HG03196 (cell line): Measurements from ENCODE around the gene NFYC.
"Not testable (repeated sequence)": the region's sequence is repeated elsewhere in the genome, so short reads cannot be mapped to it uniquely, and the experiment has no call there.

Experiments used
- ATAC-seq: cut with Tn5 transposase; IDR thresholded peaks from one replicate; pipeline ENCODE4 v1.9.1; 2021; ENCODE audit not compliant: unreplicated experiment

Gene NFYC

GRCh38 chr1:40664791-40665190 lies 26.7 kb upstream of the NFYC start:
- no peak for ATAC-seq

DNA sequence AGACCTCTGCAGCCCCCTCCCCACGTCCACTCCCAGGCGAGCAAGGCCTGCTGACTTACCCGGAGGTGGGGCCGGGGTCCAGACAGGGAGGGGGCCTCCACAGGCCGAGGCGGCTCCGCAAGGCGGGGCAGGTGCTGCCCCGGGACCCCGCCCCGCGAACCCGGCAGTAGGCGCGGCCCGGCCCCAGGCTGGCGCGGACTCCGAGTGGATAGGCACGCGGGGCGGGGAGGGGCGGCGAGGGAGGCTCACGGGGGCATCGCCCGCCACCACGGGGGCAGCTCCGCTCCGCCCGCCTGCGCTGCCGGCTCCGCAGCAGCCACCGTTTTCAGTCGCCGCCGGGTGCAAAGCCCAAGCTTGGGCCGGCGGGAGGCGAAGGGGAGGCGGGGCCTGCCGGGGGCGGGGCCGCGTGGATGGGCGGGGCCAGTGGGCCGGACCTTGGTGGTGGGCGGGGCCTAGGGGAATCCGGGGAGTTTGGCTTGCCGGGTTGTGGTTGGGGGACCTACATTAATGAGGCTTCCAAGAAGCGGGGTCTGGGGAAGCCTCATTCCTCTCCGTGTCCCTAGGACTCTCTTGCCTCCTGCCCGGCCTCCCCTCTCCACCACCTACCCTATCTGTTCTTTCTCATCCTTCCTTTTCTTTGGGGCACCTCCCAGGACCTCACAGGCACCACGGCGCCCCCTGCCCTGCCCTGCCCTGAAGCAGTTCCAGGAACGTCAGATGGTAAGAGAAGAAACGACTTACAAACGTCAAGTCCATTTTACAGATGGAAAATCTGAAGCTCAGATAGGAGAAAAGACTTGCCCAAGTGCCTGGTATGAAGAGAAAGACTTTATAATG lies 26.0 kb upstream of the NFYC start, which contains the start of gene RIMS3:
Gene RIMS3 (minus strand): TSS at position 348 of the 837 bp plus-strand sequence. CDS start 23,757 bp downstream, outside the sequence.
- ATAC-seq: peak; percentile 54

- peak; percentile 52 for ATAC-seq
Observed at GRCh38 chr1:40668769-40669525, 22.6 kb upstream of the NFYC start.

- ATAC-seq: no peak
Observed at GRCh38 chr1:40673452-40673851, 18.1 kb upstream of the NFYC start.

- ATAC-seq: no peak
Observed at GRCh38 chr1:40676501-40676900, 15.0 kb upstream of the NFYC start.

- ATAC-seq: no peak
Observed at GRCh38 chr1:40679165-40679953, 12.1 kb upstream of the NFYC start.

- no peak for ATAC-seq
Observed at GRCh38 chr1:40684669-40685068, 6.8 kb upstream of the NFYC start.

DNA sequence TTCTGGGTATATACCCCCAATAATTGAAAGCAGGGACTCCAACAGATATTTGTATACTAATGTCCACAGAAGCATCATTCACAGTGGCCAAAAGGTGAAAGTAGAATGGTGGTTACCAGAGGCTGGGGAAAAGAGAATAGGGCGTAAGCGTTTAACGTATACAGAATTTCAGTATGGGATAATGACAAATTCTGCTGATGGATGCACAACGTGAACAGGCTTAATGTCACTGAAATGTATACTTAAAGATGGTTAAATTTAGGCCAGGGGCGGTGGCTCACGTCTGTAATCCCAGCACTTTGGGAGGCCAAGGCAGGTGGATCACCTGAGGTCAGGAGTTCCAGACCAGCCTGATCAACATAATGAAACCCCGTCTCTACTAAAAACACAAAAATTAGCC lies 4.4 kb upstream of the NFYC start:
- no peak for ATAC-seq

- ATAC-seq: no peak
Observed at GRCh38 chr1:40687661-40688060, 3.8 kb upstream of the NFYC start.

GRCh38 chr1:40689737-40690136 lies 1.8 kb upstream of the NFYC start:
- ATAC-seq: no peak

GRCh38 chr1:40690771-40691537 lies 550 bp upstream of the NFYC start:
- no peak for ATAC-seq

DNA sequence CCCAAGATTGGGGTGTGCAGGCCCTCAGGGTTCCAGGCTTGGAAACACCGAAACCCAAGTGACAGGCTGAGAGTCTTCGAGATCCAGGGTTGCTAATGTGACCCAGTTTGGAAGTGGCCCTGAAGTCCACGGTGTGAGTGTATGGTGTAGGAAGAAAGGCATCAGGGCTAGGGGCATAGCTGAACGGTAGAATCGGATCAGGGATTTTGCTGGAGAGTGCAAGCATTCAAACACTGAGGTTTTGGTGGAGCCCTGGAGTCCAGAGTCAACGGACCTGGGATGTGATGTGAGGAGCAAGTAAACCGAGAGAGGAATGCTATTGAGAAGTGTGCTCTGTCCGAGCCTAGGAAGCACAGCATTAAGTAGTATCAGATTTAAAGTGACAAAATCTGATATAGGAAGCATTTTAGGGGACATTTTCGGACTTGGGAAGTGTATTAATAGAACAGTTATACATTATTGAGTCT lies 958 bp downstream of the NFYC start:
- peak; percentile 12 for ATAC-seq

DNA sequence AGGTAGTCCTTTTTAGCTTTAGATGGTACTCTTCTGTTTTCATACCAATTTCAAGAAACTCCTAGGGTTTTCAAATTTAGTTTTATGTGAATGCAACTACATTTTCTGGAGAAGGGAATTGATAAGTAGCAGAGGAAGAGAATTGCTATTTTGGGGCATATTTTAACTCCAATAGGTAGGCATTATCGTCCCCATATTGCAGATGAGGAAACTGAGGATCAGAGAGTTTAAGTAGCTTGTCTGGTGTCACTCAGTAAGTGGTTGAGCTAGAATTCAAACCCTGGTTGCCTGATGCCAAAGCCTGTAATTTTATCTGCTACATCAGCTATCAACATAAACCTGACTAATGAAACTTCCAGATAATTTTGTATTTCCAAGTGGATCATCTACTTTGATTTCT lies 1.9 kb downstream of the NFYC start:
- no peak for ATAC-seq

- no peak for ATAC-seq
Observed at GRCh38 chr1:40694353-40694874, 2.9 kb downstream of the NFYC start.

DNA sequence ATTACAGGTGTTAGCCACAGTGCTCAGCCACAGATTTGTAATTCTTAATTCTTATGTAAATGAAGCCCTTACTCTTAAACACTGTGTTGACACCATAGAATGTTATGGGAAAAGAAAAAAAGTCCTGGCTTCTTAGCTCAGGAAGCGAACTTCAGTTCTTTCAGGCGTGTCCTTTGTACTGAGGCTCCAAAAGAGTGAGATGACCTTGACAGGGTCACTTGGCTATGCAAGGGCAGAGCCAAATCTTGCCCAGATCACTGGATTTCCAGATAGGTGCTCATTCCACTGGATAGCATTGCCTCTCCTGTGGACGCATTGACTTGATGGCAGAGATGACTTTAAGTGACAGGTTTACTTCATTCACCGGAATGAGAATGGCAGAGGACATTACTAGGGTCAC lies 4.8 kb downstream of the NFYC start:
- no peak for ATAC-seq

DNA sequence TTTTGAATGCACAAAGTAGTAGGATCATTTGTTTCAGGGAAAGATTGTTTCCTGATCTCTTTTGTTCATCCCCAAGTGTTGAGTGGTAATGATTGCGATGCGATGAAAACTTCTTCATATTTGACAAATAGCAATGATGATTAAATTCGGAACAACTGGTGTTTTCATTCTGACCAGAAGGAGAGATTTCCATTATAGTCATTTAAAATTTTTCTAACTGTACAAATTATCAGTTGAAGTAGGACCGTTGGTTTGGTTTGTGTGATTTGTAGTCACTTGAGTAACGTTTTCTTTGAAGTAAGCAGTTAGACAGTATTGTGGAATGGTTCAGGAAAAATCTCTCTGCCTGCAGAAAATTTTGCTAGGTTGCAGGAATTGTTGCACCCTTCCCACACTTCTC lies 5.9 kb downstream of the NFYC start:
- ATAC-seq: no peak

DNA sequence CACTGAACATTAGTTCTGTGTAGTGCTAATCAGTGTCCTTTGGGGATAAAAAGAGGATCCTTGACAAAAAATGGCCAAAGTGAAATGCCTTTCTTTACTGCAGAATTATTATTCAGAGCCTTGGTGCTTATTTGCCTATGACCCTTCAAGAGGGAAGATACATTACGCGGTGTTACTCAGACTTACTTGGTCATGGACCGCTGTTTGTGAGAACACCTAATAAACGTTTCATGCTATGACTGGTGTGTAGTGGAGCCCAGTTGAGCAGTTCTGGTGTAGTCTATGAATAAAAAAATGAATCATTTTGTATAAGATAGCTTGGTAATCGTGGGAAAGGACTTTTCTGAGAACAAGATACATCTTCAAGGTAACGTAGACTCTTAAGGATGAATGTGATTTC lies 8.3 kb downstream of the NFYC start:
- no peak for ATAC-seq

DNA sequence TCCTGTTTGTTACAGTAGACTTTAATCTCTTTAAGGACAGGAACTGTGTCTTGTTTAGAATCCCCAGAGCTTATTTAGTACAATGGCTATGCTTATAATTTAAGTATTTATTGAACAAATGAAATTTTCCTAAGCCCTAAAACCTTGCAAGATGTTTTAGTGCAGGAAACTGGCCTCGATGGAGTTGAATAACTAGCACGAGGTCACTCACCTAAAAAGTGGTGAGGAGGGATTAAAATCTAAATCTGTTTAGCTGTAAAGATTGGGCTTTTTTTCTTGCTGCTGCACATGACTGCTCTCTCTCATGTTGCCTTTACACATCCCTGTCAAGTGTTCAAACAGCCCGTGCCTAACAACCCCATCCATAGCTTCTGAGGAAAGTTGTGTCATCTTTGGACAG lies 10.2 kb downstream of the NFYC start:
- no peak for ATAC-seq

DNA sequence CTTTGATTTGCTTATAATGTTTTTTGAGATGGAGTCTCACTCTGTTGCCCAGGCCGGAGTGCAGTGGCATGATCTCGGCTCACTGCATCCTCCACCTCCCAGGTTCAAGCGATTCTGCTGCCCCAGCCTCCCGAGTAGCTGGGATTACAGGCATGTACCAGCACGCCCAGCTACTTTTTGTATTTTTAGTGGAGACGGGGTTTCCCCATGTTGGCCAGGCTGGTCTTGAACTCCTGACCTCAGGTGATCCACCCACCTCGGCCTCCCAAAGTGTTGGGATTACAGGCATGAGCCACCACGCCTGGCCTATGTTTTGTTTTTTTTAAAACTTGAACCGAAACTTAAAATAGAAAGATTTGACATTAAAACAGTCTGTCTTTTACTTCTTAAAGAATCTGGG lies 11.3 kb downstream of the NFYC start:
- not testable (repeated sequence) for ATAC-seq

DNA sequence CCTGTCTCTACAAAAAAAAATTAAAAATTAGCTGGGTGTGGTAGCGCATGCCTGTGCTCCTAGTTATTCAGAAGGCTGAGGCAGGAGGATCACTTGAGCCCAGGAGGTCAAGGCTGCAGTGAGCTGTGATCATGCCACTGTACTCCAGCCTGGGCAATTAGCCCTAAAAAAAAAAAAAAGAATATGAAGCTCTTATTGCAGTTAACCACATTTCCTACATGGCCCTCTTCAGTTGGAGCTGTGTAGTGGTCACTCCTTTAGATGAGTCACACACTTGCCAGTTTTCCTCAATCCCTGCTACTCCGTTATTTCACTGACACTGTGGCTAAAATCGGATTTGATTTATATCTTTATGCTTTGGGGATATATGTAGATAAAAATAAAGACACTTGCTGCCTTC lies 11.8 kb downstream of the NFYC start:
- ATAC-seq: no peak
